Stimulated activated CD4-positive, alpha-beta T cell treated with anti-CD3 and anti-CD28 coated beads, Interleukin-15, amount 100 ng/mL, for 24 hours (primary cell): Measurements from ENCODE around the gene WDFY4.

Experiments used
- DNase-seq: peaks from one replicate; pipeline ENCODE4 v3.0.0-alpha.2; 2020

WDFY4 gene

DNA sequence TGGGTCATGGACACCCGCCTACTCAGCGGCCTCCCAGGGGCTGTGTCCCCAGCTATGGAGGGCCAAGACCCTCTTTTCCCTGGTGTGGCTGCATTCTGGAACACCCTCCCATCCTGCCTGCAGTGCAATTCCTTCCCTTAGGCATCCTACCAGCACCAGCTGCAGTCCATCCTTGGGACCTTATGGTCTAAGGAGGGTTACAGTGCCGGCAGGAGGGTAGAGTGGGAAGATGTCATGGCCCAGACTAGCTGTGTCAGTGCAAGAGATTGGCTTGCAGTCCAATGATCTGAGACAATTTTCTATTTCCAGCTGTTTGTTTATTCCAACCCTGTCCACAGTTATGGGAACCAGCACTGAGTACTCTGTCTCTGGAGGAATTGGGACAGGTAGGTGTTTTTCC, 92.4 kb downstream of the WDFY4 start:
- no peak for DNase-seq

- no peak for DNase-seq
Observed at GRCh38 chr10:48778193-48778857, 93.7 kb downstream of the WDFY4 start.

DNA sequence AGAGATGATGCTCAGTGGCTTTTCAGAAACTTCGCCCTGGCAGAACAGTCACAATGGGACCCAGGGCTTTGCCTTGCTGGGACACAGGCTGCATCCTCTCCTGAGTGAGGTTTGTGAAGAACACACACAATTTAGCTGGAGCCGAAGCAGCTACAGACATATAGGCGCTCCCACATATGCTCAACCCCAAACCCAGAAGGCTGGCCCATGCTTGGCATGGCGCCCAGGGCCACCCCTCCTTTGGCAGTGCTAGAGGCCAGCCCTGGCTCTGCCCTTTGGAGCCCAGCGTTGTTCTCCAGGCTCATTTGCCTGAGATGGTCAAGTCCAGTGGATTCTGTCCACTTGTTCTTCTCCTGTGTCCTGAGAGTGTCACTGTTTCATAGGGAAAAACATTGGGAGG, 94.4 kb downstream of the WDFY4 start:
- DNase-seq: no peak

DNA sequence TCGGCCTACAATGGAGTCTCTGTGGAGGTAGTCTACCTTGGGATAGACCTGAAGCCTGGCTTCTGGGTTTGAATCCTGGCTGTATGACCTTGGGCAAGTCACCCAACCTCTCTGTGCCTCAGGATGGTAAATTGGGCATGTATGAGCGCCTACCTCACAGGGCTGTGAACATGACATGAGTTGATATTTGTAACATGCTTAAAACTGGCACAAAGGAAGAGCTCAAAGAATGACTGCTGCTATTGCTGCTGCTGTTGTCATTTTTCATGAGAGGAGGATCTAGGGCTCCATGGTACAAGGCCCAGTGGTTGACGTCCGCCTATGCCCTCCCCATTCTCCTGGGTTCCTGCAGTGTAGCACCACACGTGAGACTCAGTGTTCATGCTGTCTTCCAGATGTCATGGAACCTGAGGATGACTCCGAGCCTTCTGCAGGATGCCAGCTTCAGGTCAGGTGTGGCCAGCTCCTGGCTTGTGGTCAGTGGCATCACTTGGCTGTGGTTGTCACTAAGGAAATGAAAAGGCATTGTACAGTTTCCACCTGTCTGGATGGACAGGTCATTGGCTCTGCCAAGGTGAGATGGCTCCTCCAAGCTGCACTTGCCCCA, 95.0 kb downstream of the WDFY4 start:
- no peak for DNase-seq

- DNase-seq: no peak
Observed at GRCh38 chr10:48780341-48780740, 95.7 kb downstream of the WDFY4 start.

DNA sequence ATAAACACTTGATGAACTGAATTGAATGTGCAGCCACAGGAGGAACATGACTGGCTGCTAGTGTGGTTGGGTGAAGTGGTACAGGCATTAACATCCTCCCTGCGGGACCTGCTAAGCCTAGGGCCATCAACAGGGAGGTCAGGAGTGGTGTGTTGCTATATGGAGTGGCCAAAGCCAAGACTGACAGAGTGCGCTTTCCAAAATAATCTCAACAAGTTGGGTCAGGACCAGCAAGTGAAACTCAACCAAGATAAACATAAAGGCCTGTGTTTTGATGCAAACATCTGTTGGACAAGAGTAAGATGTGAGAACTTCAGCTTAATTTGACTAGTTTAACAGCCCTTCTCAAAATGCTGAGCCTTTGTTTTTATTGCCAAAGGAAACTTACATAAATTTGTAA, 97.7 kb downstream of the WDFY4 start:
- DNase-seq: no peak

DNA sequence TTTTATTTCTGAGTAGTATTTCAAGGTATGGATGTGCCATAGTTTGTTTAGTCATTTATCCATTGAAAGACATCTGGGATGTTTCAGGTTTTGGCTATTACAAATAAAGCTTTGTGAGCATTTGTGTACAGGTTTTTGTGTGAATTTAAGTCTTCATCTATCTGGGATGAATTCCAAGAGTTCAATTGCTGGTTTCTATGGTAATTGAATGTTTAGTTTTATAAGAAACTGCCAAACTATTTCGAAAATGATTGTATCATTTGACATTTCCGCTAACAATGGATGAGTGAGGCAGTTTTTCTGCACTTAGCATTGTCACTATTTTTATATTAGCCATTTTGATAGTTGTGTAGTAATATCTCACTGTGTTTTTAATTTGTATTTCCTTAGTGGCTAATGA, 99.4 kb downstream of the WDFY4 start:
- DNase-seq: no peak

- DNase-seq: no peak
Observed at GRCh38 chr10:48785796-48786195, 101.1 kb downstream of the WDFY4 start.

- DNase-seq: no peak
Observed at GRCh38 chr10:48786606-48787282, 102.1 kb downstream of the WDFY4 start.

- no peak for DNase-seq
Observed at GRCh38 chr10:48788554-48788953, 103.9 kb downstream of the WDFY4 start.

DNA sequence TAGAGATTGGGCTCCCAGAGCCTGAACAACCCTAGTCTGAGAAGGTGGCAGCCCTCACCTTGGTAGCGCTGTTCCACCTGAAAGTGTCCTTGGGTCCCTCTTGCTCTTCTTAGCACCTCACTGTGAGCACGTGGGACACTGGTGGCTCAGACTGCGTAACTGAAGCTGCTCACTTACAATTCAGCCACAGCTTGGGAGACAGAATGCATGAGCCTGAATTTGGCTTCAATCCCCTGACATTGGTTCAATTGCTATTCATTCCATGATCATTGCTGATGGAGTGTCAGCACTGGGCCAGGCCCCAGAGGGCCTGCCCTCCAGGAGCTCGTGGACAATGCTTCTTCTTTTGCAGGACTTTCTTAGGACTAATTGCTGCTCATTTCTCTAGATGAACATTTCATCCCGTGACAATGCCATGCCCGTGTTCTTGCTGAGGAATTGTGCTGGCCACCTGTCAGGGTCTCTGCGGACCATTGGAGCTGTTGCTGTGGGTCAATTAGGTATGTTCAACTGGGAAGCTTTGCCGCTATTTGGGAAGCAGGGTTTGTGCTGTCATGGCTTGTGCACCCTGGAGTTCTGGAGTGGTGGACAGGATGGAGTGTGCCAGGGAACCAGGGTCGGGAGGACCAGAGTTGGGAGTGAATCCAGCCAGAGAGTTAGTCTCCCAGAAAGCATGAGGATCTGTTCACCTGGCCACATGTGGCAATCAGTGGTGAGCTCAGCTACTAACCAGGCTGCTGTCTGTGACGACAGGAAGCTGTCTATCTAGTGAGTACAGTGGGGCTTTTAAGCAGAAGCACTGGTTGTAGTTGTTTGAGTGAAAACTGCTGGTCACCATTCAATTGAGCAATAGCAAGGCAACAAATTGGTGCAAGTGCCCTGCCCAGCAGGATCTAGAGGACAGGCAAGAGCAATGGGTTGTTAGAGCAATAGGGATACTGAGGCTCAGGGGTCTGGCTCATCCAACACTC, 105.1 kb downstream of the WDFY4 start:
- DNase-seq: no peak

- DNase-seq: no peak
Observed at GRCh38 chr10:48790457-48791044, 105.9 kb downstream of the WDFY4 start.

GRCh38 chr10:48791267-48791928, 106.7 kb downstream of the WDFY4 start:
- no peak for DNase-seq

DNA sequence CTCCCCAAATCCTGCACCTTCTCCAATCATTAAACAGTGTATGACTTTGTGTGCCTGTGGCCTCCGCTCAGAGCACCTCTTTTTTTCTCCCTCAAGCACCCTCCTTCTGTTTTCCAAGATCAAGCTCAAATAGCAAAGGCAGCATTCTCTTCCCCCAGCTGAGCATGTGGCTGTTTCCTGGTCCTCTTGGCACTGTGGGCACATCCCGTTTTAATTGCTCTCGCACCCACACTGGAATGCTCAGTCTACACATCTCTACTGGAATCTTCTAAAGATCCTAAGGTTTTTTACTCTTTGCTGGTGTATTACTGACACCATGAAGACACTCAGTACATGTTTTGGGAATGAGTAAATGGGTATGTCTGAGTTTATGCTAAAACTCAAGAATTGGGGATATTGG, 107.4 kb downstream of the WDFY4 start:
- DNase-seq: no peak

- DNase-seq: no peak
Observed at GRCh38 chr10:48792687-48793096, 108.0 kb downstream of the WDFY4 start.

DNA sequence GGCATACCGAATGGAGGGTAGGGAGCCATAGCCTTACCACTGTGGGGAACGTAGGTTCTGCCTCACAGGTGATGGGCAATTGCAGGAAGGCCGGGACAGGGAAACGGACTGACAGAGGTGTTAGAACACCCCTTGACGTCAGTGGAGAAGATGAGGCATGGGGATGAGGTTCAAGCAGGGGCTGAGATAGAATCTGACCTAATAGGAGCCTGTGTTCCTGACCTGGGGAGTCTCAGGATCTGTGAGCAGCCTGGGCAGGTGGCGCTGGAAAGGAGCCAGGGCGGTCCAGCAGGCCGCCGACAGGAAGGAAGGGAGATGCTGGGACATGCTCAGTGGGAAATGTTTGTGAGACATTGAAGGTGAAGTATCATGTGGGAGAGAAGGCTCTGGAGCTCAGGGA, 109.4 kb downstream of the WDFY4 start:
- no peak for DNase-seq

DNA sequence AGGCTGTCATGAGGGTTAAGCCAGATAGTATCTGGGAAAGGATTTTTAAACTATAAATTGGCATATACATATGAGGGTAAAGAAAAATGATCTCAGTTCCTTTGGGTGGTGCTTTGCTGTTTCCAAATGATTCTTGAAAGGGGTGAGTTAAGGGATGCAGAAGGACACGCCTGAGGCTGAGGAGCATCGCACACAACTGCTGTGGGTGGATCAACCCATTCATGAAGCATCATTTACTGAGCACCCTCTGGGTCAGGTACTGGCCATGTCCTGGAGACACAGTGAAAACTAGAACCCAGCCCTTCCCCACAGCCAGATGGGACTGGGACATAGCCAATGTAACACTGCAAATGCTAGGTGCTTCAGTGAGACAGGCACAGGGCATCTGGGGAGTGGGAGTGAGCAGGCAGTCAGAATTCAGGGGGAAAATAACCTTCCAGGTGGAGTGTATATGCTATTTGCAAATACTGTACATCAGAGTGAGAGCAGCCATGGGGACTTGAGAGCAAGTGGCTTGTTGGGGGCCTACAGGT, 112.1 kb downstream of the WDFY4 start:
- DNase-seq: no peak

GRCh38 chr10:48797830-48798229, 113.2 kb downstream of the WDFY4 start:
- no peak for DNase-seq

- no peak for DNase-seq
Observed at GRCh38 chr10:48798481-48799254, 114.0 kb downstream of the WDFY4 start.

- DNase-seq: no peak
Observed at GRCh38 chr10:48799341-48800006, 114.8 kb downstream of the WDFY4 start.
